ENCODE results near the gene ZHX3.

The ZHX3 gene

DNA sequence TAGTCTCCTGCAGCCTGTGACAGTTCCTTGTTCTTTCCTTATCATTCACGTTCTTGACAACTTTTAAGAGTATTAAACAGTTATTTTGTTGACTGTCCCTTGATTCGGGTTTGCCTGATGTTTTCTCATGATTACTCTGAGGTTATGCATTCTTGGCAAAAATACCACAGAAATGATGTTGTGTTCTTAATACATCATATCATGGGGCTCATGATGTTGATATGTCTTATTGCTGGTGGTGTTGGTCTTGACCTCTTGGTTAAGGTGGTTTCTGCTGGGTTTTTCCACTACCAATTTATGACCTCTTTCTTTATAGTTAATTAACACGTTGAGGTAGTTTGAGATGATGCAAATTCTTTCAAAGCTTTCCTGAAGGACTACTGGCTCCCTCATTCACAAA lies 59.1 kb downstream of the ZHX3 start:
- DNase-seq (ENCODE audit: low read depth) = no peak
- no peak for TF ChIP-seq CTCF (conservative IDR thresholded peaks at IDR 0.05; ENCODE audit: low read length)
- no peak overlapping the region for H3K4me3 ChIP-seq (ENCODE audit: low read length)

DNA sequence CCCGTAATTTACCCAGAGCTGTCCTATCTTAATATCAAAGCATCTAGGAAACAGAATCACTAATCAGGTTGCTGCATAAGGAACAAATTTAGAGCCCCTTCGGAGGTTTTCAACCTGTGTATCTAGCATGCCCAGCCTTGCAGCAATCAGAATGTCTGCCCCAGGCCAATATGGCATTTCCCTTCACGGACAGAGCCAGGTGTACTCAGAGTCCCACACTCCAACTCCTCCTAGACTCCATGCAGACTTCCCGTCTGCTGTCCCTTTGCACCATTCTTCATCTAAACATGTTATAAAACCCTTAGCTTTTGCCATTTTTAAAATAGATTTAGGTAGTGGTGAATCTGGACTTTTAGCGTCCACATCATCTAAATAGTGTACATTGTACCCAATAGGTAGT lies 61.0 kb downstream of the ZHX3 start:
- no peak overlapping the region for H3K4me3 ChIP-seq (ENCODE audit: low read length)
- no peak for TF ChIP-seq CTCF (conservative IDR thresholded peaks at IDR 0.05; ENCODE audit: low read length)
- DNase-seq (ENCODE audit: low read depth) = no peak

GRCh38 chr20:41255655-41256054 lies 61.9 kb downstream of the ZHX3 start:
- TF ChIP-seq CTCF (conservative IDR thresholded peaks at IDR 0.05; ENCODE audit: low read length) = no peak
- no peak overlapping the region for H3K4me3 ChIP-seq (ENCODE audit: low read length)
- no peak for DNase-seq (ENCODE audit: low read depth)

DNA sequence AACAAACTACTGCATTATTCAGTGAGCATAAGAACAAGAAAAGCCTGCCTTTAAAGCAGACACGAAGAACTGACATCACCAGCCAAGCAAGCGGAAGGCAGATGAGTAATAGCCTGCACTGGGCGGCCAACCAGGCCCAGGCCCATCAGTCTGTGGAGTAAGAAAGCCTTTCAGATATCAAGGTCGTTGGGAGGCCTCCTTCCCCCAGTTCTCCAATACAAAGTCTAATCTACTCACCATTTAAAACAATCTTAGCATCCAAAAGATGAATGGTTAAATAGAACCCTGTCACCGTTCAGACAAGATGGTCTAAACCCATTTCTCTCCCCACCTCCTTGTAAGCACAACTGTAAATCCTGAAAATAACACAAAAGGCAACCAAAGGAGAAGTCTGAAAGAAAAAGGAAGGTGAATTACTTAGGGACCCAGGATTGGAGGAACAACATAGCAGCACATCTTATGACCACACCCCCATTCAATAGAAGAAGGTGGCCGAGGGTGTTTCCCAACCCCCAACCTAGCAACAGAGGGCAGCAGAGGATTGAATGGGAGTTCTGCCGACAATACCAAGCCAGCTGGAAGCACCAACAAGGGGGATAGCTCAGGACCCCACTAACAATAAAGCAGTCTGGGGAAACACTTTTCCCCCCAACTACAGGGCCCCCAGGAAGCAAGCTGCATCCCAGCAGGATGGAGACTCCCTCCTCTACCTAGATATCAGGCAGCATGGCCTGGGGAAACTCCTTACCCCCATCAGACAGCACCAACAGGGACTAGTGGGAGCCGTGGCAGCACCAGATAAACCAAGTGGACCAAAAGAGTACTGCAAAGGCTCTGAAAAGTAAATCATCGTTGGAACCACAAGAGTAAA lies 67.9 kb downstream of the ZHX3 start:
- no peak overlapping the region for H3K4me3 ChIP-seq (ENCODE audit: low read length)
- peak; percentile 25; the same call in 1 of the 2 replicates for TF ChIP-seq CTCF (conservative IDR thresholded peaks at IDR 0.05; ENCODE audit: low read length)
- DNase-seq (ENCODE audit: low read depth) = peak; percentile 76

- no peak for TF ChIP-seq CTCF (conservative IDR thresholded peaks at IDR 0.05; ENCODE audit: low read length)
- H3K4me3 ChIP-seq (ENCODE audit: low read length) = no peak overlapping the region
- peak; percentile 27 for DNase-seq (ENCODE audit: low read depth)
Observed at GRCh38 chr20:41248368-41249024, 69.0 kb downstream of the ZHX3 start.

DNA sequence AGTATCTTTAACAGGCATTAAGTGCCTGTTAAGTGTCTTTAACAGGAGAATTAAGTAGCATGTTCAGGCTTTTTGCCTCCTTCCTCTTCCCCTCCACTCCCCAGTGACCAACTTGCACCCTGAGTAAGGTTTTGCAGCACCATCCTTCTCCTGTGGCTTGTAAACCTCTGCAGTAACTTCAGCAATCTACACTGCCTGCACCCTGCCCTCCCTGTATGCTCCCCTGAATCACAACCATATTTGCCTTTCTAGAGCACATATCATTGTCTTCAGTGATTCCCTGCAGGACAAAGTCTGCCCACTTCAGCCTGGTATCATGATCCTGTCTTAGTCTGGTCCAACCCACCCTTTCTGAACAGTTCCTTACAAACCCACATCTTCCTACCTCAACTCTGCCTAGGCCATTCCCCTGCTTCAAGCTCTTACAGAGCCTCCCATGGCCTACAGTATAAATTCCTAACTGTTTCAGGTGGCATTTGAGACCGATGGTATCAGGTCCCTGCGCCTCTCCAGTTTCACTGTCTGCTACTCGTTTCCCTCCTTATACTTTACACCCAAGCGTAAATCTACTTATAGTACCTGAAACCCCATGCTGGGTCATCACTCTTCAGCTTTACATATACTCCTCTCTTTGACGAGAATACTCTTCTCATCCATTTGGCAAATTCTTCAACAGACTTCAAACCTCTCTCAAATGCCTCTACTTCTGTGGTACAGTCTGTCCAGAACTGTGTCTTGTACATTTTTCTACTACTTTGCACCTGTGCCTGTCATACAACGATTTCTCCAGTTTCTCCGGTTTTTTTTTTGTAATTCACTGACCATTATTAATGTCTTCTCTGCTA lies 69.8 kb downstream of the ZHX3 start:
- DNase-seq (ENCODE audit: low read depth) = no peak
- no peak for TF ChIP-seq CTCF (conservative IDR thresholded peaks at IDR 0.05; ENCODE audit: low read length)
- H3K4me3 ChIP-seq (ENCODE audit: low read length) = no peak overlapping the region

Measured in AG10803 (cell line).